Neutrophil (primary cell): ENCODE measurements around the gene TBCA.

ENCODE experiments used
- H3K27ac ChIP-seq: fragments of 200-600 bp; sonication (generic); 2 replicates; pipeline ENCODE4 v1.5.1; 2016; ENCODE audit warnings: mild to moderate bottlenecking, moderate library complexity
- H3K27me3 ChIP-seq: fragments of 200-600 bp; sonication (generic); 2 replicates; pipeline ENCODE4 v1.6.0; 2016; ENCODE audit warnings: mild to moderate bottlenecking
- H3K36me3 ChIP-seq: fragments of 200-600 bp; sonication (generic); 2 replicates; pipeline ENCODE4 v1.5.1; 2017
- H3K4me1 ChIP-seq, 2 experiments: fragments of 200-600 bp in 1 of 2; sonication (generic) in 1 of 2; 1 replicate in 1 of 2; 2 replicates in 1 of 2; pipeline versions ENCODE4 v1.5.1 to v1.6.1; 2013 to 2016; ENCODE audit warnings: low read depth in 1 of 2, low read length in 1 of 2, mild to moderate bottlenecking in 1 of 2, moderate library complexity in 1 of 2; ENCODE audit not compliant: control insufficient read depth in 1 of 2, insufficient read depth in 1 of 2
- H3K4me3 ChIP-seq, 2 experiments: fragments of 200-600 bp in 1 of 2; sonication (generic) in 1 of 2; 1 replicate in 1 of 2; 2 replicates in 1 of 2; pipeline ENCODE4 v1.5.1; 2013 to 2016; ENCODE audit warnings: low read depth in 1 of 2, low read length in 1 of 2, mild to moderate bottlenecking in 1 of 2, moderate library complexity in 1 of 2
- H3K9me3 ChIP-seq: fragments of 200-600 bp; sonication (generic); 2 replicates; pipeline ENCODE4 v1.5.1; 2016
- CTCF ChIP-seq: fragments of 200-600 bp; sonication (generic); IDR thresholded peaks from 2 replicates; pipeline ENCODE4 v1.5.1; 2016; ENCODE audit warnings: antibody characterized with exemption

TBCA gene

GRCh38 chr5:77798456-77798855, 22.3 kb upstream of the TBCA start:
- H3K4me1 ChIP-seq: peaks cover 8 to 22% of the 10 kb centered on the region in 2 experiments
- no peaks in the 10 kb centered on the region for H3K36me3 ChIP-seq
- no peak for TF ChIP-seq CTCF
- no peaks in the 10 kb centered on the region for H3K9me3 ChIP-seq
- no peak overlapping the region for H3K4me3 ChIP-seq
- H3K27me3 ChIP-seq: no peaks in the 10 kb centered on the region
- no peak overlapping the region for H3K27ac ChIP-seq

- H3K27ac ChIP-seq: no peak overlapping the region
- H3K9me3 ChIP-seq: no peaks in the 10 kb centered on the region
- H3K4me3 ChIP-seq: no peak overlapping the region
- H3K4me1 ChIP-seq: peaks cover 8 to 24% of the 10 kb centered on the region in 2 experiments
- H3K27me3 ChIP-seq: no peaks in the 10 kb centered on the region
- no peak for TF ChIP-seq CTCF
- H3K36me3 ChIP-seq: no peaks in the 10 kb centered on the region
Observed at GRCh38 chr5:77797136-77797535, 21.0 kb upstream of the TBCA start.

- peaks cover 8 to 37% of the 10 kb centered on the region in 2 experiments for H3K4me1 ChIP-seq
- H3K36me3 ChIP-seq: no peaks in the 10 kb centered on the region
- no peak for TF ChIP-seq CTCF
- H3K9me3 ChIP-seq: no peaks in the 10 kb centered on the region
- no peak overlapping the region for H3K4me3 ChIP-seq
- H3K27ac ChIP-seq: no peak overlapping the region
- no peaks in the 10 kb centered on the region for H3K27me3 ChIP-seq
Observed at GRCh38 chr5:77795846-77796245, 19.7 kb upstream of the TBCA start.

- no peaks in the 10 kb centered on the region for H3K36me3 ChIP-seq
- H3K27ac ChIP-seq: no peak overlapping the region
- no peak for TF ChIP-seq CTCF
- no peaks in the 10 kb centered on the region for H3K27me3 ChIP-seq
- peaks cover 8 to 39% of the 10 kb centered on the region in 2 experiments for H3K4me1 ChIP-seq
- H3K9me3 ChIP-seq: no peaks in the 10 kb centered on the region
- H3K4me3 ChIP-seq: no peak overlapping the region
Observed at GRCh38 chr5:77795268-77795667, 19.1 kb upstream of the TBCA start.

- H3K27me3 ChIP-seq: no peaks in the 10 kb centered on the region
Observed at GRCh38 chr5:77791926-77792325, 15.8 kb upstream of the TBCA start.

More at GRCh38 chr5:77791926-77792325, 15.8 kb upstream of the TBCA start:
- Histone ChIP-seq H3K36me3 (no peaks in the 10 kb centered on the region), H3K4me3 (no peak overlapping the region), H3K9me3 (no peaks in the 10 kb centered on the region), H3K4me1 (peaks cover 0 to 18% of the 10 kb centered on the region in 2 experiments), H3K27ac (no peak overlapping the region)
- TF ChIP-seq CTCF: no peak
